ENCODE data around the gene SIGLEC1. TPM values are rescaled to one million over a fixed set of nuclear protein-coding genes. Genes with fewer than 3 reads are reported as not detected.

The SIGLEC1 gene
- total RNA-seq, 1 experiment from 2014 or later, result 0.17 TPM

DNA sequence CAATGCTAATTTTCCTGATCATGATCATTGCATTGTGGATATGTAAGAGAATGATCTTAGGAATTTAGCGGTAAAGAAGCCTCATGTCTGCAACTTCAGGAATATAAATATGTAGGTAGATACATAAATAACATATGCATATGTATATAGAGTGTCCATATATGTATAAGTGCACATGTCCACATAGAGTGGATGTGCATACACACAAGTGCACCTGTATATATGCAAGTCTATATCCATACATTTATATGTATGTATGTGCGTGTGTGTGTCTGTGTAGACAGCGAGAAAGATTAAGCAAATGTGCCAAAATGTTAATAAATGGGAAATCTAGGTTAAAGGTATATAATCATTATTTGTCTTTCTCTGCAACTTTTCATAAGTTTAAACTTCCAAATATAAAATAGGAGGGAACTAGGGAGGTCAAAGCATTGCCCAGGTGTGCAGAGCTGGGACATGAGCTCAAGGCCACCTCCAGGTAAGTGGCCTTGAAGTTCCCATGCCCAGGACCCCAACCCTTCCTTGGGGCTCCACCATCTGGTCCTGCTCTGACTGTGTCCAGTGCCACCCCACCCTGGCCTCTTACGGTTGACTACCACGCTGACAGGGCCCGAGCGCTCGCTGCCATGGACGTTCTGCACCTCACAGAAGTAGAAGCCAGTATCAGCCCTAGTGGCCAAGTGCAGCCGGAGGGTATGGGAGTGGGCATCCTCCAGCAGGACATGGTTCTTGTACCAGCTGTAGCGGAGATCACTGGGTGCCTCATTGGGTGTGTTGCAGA, 9.6 kb downstream of the SIGLEC1 start:
- no TSS peak for BruUV-seq (replicated peaks)
- H3K4me2 ChIP-seq (ENCODE audit: low read length), result no peak overlapping the region
- no peaks in the 10 kb centered on the region for H4K20me1 ChIP-seq (ENCODE audit: insufficient read depth)
- no peak overlapping the region for H3K27ac ChIP-seq (ENCODE audit: low read depth, low read length)
- peaks cover 0 to 8% of the 10 kb centered on the region in 2 experiments; a peak in 2 of 4 replicates for H3K4me1 ChIP-seq (ENCODE audit: control insufficient read depth in 1 of 2, insufficient read depth in 2 of 2, low read length in 2 of 2)
- ChIA-PET POLR2A (no interaction called here), RAD21 (ENCODE audit: low non-redundant PET in 1 of 2, low total read pairs in 2 of 2, uncharacterized antibody in 2 of 2, unreplicated experiment in 2 of 2) (no interaction called here), CTCF (interaction anchor here (1.1 kb wide), 1 partner anchor 10 kb away, joined by 3 read pairs; the partner anchor contains the start of gene SIGLEC1)
- no peaks in the 10 kb centered on the region for H3K9me2 ChIP-seq (ENCODE audit: insufficient read depth)
- no peak overlapping the region for H3K4me3 ChIP-seq (replicated peaks in 1 of 2; ENCODE audit: low read depth in 1 of 2, low read length in 2 of 2)
- ATAC-seq, result no peak
- no peak overlapping the region for H2AFZ ChIP-seq (ENCODE audit: low read depth, low read length, poor library complexity, severe bottlenecking)
- H3K27me3 ChIP-seq (ENCODE audit: insufficient read depth, low read length), result no peaks in the 10 kb centered on the region
- no peaks in the 10 kb centered on the region for H3K79me2 ChIP-seq (ENCODE audit: insufficient read depth, low read length)
- intact Hi-C loops (cut with micrococcal nuclease), result no loop called here
- TF ChIP-seq SIN3A (IDR thresholded peaks at IDR 0.05; ENCODE audit: low read depth) (no peak), POLR2A (IDR thresholded peaks at IDR 0.05; ENCODE audit: borderline replicate concordance, extremely low read depth, insufficient read depth, insufficient read length) (no peak), ZNF274 (IDR thresholded peaks at IDR 0.05; ENCODE audit: low read depth, low read length) (no peak), YY1 (IDR thresholded peaks at IDR 0.05; ENCODE audit: extremely low read depth, insufficient replicate concordance, low read depth, low read length) (no peak), EGR1 (IDR thresholded peaks at IDR 0.05; ENCODE audit: low read depth) (no peak), EZH2 (IDR thresholded peaks at IDR 0.05) (no peak), ZBTB33 (IDR thresholded peaks at IDR 0.05; ENCODE audit: extremely low read depth, insufficient replicate concordance, low read length) (no peak), ZFX (IDR thresholded peaks at IDR 0.05) (no peak), REST (IDR thresholded peaks at IDR 0.05; ENCODE audit: low read depth) (no peak), EZH2phosphoT487 (IDR thresholded peaks at IDR 0.05; ENCODE audit: borderline replicate concordance) (no peak), RAD21 (IDR thresholded peaks at IDR 0.05; ENCODE audit: low read depth) (no peak), CBX3 (IDR thresholded peaks at IDR 0.05; ENCODE audit: low read depth) (no peak), FOSL1 (IDR thresholded peaks at IDR 0.05; ENCODE audit: low read depth) (no peak), CEBPB (IDR thresholded peaks at IDR 0.05; ENCODE audit: low read depth) (no peak), SRF (IDR thresholded peaks at IDR 0.05; ENCODE audit: low read depth) (no peak), TCF7L2 (IDR thresholded peaks at IDR 0.05; ENCODE audit: borderline replicate concordance, extremely low read depth, insufficient read depth, insufficient read length) (no peak), SP1 (IDR thresholded peaks at IDR 0.05; ENCODE audit: low read depth) (no peak)
- TF ChIP-seq, protein P1, sequence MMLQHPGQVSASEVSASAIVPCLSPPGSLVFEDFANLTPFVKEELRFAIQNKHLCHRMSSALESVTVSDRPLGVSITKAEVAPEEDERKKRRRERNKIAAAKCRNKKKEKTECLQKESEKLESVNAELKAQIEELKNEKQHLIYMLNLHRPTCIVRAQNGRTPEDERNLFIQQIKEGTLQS (IDR thresholded peaks at IDR 0.05), result no peak
- TF ChIP-seq, protein P2, sequence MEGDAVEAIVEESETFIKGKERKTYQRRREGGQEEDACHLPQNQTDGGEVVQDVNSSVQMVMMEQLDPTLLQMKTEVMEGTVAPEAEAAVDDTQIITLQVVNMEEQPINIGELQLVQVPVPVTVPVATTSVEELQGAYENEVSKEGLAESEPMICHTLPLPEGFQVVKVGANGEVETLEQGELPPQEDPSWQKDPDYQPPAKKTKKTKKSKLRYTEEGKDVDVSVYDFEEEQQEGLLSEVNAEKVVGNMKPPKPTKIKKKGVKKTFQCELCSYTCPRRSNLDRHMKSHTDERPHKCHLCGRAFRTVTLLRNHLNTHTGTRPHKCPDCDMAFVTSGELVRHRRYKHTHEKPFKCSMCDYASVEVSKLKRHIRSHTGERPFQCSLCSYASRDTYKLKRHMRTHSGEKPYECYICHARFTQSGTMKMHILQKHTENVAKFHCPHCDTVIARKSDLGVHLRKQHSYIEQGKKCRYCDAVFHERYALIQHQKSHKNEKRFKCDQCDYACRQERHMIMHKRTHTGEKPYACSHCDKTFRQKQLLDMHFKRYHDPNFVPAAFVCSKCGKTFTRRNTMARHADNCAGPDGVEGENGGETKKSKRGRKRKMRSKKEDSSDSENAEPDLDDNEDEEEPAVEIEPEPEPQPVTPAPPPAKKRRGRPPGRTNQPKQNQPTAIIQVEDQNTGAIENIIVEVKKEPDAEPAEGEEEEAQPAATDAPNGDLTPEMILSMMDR (IDR thresholded peaks at IDR 0.05 in 2 of 3, conservative IDR thresholded peaks at IDR 0.05 in 1 of 3; ENCODE audit: borderline replicate concordance in 1 of 3, insufficient read depth in 1 of 3, low read depth in 2 of 3, low read length in 2 of 3), result no peak
- no peak for DNase-seq (ENCODE audit: low read depth, low spot score)
- H3K36me3 ChIP-seq (ENCODE audit: control insufficient read depth in 1 of 2, insufficient read depth in 2 of 2, low read length in 2 of 2), result no peaks in the 10 kb centered on the region
- no peak overlapping the region for H3K9ac ChIP-seq (ENCODE audit: low read length)
- H3K9me3 ChIP-seq (ENCODE audit: control insufficient read depth in 1 of 2, insufficient read depth in 1 of 2, low read depth in 1 of 2, low read length in 2 of 2), result no peaks in the 10 kb centered on the region
